Measurements from ENCODE around the gene RTEL1.

RTEL1 gene

DNA sequence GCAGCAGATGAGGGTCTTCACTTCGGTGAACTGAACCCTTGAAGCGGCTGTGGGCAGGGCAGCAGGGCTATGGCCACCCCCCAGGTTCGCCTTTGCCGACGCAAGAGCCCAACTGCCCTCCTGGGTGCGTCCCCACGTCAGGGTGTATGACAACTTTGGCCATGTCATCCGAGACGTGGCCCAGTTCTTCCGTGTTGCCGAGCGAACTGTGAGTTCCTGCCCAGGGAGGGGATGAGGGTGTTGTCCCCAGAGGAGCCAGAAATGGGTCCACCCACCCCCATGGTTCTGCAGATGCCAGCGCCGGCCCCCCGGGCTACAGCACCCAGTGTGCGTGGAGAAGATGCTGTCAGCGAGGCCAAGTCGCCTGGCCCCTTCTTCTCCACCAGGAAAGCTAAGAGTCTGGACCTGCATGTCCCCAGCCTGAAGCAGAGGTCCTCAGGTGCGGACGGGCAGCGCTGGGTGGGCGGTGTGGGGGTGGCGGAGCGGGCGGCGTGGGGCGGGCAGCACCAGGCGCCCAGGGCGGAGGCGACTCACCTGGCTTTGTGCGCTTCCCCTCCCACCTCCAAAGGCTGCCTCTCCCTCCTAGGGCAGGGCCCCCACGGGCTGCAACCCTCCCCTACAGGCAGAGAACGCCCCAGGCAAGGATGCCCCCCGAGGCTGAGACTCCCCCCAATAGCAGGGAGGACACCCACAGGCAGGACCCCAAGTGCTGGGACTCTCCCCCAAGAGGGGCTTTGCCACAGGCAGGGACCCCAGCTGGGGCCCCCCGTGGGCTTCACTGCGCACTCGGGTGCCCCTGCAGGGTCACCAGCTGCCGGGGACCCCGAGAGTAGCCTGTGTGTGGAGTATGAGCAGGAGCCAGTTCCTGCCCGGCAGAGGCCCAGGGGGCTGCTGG lies 32.1 kb downstream of the RTEL1 start:
- FAIRE-seq = no peak

DNA sequence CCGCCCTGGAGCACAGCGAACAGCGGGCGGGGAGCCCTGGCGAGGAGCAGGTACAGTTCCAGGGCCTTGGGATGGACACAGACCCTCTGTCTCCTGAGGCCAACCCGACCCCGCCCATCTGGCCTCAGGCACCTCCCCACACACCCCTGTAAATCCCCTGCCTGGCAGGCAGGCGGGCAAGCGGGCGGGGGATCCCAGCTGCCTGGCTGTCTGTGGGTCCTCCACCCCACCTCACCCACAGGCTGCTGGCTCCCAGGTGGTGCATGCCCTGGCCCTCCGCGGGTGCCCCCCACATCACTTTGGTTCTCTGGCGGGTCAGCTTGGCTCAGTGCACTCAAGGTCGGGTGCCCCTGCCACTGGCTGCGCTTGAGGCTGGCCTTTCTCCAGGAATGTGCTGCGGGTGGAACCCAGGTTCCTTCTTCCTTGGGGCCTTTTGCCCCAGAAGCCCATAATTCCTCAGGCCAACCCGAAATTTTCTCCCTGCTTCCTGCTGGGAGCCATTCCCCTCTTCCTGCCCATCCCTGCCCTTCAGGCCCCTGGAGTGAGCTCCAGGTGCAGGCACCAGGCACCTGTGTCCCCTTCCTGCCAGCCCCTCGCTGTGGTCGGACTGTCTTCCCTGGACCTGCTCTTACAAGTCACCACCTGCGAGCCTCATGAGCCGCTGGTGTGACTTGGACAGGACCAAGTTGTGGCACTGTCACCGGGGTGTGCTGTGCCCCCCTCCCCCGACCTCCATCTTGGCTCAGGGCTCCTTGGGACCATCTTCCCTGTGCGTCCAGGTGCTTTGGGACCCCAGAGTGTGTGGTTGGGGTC lies 33.0 kb downstream of the RTEL1 start:
- FAIRE-seq = no peak

GRCh38 chr20:63691711-63692435 lies 33.8 kb downstream of the RTEL1 start:
- FAIRE-seq = no peak

DNA sequence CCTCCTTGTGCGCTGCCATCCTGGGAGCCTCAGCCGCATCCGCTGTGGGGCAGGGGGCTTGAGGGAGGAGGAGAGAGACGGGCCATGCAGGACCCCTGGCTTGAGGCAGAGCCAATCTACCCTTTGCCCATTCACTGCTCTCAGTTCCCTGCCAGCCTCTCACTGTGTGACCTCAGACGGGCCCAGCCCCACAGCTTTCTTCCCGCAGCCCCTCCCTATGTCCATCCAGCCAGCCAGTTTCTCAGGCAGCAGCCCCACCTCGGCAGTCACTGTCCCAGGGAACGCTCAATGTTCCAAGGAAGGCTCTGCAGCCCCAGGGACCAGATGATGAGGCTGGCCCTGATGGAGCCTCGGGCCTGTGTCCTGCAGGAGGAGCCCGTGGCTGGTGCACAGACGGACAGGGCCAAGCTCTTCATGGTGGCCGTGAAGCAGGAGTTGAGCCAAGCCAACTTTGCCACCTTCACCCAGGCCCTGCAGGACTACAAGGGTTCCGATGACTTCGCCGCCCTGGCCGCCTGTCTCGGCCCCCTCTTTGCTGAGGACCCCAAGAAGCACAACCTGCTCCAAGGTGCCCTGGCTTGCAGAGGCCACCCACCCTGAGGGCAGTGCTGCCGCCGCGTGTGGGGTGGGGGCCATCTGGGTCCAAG lies 34.4 kb downstream of the RTEL1 start:
- no peak for FAIRE-seq

DNA sequence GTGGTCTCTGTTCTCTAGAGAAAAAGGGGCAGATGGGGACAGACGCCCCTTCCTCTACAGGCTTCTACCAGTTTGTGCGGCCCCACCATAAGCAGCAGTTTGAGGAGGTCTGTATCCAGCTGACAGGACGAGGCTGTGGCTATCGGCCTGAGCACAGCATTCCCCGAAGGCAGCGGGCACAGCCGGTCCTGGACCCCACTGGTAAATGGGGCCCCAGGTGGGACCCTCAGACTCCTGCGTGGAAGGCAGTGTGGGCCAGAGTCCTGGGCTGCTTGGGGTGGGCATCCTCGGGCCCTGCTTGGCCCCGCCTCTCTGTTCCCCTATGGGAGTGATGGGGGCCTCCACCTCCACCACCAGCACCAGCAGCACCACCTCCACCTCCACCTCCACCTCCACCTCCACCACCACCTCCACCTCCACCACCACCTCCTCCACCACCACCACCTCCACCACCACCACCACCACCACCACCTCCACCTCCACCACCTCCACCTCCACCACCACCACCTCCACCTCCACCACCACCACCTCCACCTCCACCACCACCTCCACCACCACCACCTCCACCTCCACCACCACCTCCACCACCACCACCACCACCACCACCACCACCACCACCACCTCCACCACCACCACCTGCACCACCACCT lies 35.1 kb downstream of the RTEL1 start:
- FAIRE-seq = no peak

GRCh38 chr20:63693733-63694583 lies 35.8 kb downstream of the RTEL1 start:
- FAIRE-seq = no peak

DNA sequence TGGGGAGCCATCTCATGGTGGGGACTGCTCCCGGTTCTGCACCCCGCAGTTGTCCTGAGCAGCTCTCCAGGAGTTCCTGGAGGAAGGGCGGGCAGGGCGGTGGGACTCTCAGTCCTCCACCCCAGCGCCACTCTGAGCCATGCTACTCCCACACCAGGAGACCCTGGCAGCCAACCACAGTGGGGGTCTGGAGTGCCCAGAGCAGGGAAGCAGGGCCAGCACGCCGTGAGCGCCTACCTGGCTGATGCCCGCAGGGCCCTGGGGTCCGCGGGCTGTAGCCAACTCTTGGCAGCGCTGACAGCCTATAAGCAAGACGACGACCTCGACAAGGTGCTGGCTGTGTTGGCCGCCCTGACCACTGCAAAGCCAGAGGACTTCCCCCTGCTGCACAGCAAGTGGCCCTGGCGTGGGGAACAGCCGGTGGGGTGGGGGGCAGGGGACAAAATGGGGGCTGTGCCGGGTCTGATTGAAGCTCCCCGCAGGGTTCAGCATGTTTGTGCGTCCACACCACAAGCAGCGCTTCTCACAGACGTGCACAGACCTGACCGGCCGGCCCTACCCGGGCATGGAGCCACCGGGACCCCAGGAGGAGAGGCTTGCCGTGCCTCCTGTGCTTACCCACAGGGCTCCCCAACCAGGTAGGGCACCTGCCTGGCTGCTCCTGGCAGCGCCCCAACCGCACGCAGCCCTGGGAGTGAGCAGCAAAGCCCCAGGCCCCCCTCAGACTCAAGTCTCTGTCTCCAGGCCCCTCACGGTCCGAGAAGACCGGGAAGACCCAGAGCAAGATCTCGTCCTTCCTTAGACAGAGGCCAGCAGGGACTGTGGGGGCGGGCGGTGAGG lies 36.7 kb downstream of the RTEL1 start:
- FAIRE-seq = no peak

DNA sequence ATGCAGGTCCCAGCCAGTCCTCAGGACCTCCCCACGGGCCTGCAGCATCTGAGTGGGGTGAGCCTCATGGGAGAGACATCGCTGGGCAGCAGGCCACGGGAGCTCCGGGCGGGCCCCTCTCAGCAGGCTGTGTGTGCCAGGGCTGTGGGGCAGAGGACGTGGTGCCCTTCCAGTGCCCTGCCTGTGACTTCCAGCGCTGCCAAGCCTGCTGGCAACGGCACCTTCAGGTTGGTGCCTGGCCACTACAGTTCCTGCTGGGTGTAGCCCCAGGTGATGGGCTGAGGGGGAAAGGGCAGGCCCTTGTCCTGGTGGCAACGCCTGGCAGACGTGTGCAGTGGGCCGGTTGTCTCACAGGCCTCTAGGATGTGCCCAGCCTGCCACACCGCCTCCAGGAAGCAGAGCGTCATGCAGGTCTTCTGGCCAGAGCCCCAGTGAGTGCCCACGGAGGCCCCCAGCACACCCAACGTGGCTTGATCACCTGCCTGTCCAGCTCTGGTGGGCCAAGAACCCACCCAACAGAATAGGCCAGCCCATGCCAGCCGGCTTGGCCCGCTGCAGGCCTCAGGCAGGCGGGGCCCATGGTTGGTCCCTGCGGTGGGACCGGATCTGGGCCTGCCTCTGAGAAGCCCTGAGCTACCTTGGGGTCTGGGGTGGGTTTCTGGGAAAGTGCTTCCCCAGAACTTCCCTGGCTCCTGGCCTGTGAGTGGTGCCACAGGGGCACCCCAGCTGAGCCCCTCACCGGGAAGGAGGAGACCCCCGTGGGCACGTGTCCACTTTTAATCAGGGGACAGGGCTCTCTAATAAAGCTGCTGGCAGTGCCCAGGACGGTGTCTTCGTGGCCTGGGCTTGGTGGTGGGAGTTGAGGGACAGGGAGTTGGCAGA lies 37.6 kb downstream of the RTEL1 start:
- no peak for FAIRE-seq

GRCh38 chr20:63696306-63696627 lies 38.2 kb downstream of the RTEL1 start:
- no peak for FAIRE-seq

DNA sequence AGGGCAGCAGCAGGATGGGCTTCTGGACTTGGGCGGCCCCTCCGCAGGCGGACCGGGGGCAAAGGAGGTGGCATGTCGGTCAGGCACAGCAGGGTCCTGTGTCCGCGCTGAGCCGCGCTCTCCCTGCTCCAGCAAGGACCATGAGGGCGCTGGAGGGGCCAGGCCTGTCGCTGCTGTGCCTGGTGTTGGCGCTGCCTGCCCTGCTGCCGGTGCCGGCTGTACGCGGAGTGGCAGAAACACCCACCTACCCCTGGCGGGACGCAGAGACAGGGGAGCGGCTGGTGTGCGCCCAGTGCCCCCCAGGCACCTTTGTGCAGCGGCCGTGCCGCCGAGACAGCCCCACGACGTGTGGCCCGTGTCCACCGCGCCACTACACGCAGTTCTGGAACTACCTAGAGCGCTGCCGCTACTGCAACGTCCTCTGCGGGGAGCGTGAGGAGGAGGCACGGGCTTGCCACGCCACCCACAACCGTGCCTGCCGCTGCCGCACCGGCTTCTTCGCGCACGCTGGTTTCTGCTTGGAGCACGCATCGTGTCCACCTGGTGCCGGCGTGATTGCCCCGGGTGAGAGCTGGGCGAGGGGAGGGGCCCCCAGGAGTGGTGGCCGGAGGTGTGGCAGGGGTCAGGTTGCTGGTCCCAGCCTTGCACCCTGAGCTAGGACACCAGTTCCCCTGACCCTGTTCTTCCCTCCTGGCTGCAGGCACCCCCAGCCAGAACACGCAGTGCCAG lies 38.7 kb downstream of the RTEL1 start, which contains the start of gene TNFRSF6B:
Gene TNFRSF6B, plus strand, starts transcription at position 25 of the 729 bp plus-strand sequence. Its CDS starts 116 bp downstream, at position 141.
- FAIRE-seq = no peak

DNA sequence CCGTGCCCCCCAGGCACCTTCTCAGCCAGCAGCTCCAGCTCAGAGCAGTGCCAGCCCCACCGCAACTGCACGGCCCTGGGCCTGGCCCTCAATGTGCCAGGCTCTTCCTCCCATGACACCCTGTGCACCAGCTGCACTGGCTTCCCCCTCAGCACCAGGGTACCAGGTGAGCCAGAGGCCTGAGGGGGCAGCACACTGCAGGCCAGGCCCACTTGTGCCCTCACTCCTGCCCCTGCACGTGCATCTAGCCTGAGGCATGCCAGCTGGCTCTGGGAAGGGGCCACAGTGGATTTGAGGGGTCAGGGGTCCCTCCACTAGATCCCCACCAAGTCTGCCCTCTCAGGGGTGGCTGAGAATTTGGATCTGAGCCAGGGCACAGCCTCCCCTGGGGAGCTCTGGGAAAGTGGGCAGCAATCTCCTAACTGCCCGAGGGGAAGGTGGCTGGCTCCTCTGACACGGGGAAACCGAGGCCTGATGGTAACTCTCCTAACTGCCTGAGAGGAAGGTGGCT lies 39.3 kb downstream of the RTEL1 start:
- no peak for FAIRE-seq

DNA sequence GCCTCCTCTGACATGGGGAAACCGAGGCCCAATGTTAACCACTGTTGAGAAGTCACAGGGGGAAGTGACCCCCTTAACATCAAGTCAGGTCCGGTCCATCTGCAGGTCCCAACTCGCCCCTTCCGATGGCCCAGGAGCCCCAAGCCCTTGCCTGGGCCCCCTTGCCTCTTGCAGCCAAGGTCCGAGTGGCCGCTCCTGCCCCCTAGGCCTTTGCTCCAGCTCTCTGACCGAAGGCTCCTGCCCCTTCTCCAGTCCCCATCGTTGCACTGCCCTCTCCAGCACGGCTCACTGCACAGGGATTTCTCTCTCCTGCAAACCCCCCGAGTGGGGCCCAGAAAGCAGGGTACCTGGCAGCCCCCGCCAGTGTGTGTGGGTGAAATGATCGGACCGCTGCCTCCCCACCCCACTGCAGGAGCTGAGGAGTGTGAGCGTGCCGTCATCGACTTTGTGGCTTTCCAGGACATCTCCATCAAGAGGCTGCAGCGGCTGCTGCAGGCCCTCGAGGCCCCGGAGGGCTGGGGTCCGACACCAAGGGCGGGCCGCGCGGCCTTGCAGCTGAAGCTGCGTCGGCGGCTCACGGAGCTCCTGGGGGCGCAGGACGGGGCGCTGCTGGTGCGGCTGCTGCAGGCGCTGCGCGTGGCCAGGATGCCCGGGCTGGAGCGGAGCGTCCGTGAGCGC lies 39.9 kb downstream of the RTEL1 start:
- no peak for FAIRE-seq

- no peak for FAIRE-seq
These were observed 40.8 kb downstream of the RTEL1 start for GRCh38 chr20:63698739-63699465.

DNA sequence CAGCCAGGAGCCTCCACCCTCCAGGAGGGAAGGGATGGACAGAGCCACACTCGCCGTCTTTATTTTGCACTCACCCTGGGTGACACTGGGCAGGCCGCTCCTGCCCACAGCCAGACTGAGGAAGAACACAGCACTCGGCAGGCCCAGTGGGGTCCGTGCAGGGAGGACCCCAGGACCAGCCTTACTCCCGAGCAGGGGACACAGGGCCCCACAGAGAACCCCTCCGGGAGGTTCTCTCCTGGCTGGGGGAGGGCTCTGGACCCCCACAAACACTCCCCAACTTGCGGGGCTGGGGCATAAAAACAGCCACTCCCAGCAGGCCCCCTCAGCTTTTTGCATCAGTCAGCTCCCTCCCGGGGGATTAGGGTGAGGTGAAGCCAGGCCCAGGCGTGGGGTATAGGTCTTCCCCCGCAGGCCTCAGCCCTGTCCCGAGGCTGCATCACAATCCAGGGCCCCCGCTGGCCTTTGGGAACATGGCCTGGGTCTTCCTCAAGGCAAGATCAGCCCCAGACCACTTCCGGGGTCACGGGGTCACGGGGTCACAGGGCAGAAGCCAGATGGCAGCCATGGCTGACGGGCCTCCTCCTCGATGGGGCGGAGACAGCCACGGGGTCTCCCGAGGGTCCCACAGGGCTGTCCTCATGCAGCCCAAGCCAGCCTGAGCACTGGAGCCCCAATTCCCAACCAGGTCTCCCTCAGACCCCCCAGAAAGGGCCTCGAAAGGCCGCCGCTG lies 41.5 kb downstream of the RTEL1 start:
- no peak for FAIRE-seq

DNA sequence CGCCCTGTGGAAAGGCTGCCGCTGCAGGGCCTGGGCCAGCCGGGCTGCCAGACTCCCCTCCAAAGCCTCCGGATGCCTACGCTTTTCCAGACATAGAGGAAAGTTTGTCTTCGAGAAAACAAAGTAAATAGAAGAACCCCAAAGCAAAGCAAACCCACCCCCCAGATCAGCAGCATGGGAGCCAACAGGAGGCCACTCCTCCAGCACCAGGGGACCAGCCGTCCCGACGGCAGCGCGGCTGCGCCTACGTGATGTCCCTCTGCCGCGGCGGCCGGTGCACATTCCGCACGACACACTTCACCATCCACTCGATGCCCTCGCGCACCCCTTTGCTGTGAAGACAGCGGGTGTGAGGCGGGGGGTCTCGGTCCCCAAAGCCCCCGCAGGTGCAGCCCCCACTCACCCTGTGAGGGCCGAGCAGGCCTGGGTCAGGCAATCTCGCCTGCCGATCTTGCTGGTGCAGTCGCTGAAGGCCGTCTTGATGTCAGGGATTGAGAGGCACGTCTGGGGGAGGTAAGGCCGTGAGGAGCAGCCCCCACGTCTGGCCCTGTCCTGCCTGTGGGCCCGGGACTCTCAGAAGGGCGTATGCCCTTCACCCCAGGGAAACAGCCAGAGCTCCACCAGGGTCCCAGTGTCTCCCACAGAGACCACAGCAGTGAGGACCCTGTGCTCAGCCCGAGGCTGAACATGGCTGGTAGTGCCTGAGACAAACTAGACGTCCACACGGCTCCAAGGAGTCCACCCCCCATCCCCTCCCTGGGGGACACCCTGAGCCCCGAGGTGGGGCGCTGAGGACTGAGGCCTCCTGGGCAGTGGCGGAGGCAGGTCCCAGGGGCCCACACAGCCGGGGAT lies 42.3 kb downstream of the RTEL1 start:
- FAIRE-seq = no peak

DNA sequence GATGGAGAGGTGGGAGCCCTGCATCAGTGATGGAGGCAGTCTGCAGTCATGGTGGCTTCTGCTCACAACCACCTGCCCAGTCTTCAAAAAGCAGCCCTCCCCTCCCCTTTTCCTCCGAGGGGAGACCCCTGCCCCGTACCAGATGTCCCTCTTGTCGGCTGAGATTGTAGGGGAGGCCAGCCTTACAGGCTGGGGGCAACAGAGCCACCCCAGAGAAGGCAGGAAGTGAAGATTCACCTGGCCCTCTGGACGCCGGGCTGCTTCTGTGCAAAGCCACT lies 42.9 kb downstream of the RTEL1 start:
- no peak for FAIRE-seq

Measured in TTC549 (cell line).